Measurements from ENCODE around the gene KIF18B. TPM values are rescaled to one million over a fixed set of nuclear protein-coding genes. Genes with fewer than 3 reads are reported as not detected.

KIF18B gene
- total RNA-seq = under 0.01 and 0.99 TPM in 2 replicates
- polyA plus RNA-seq = 2.5 and 13.5 TPM in 2 replicates
- 2.5 and 10.3 TPM in 2 replicates for polyA plus RNA-seq (2012)
- 7.5 and 44.3 TPM in 2 replicates for polyA minus RNA-seq (ENCODE audit: low replicate concordance)

- Histone ChIP-seq H3K4me1 (ENCODE audit: control insufficient read depth, extremely low read depth, insufficient read depth, low read length) (peaks cover 4% of the 10 kb centered on the region), H4K20me1 (ENCODE audit: control insufficient read depth, extremely low read depth, insufficient read depth, low read length) (no peaks in the 10 kb centered on the region), H3K27ac (ENCODE audit: insufficient read depth, low read length) (peak within 1 kb of the TSS; percentile 84), H3K36me3 (ENCODE audit: control insufficient read depth, insufficient read depth, low read length) (no peaks in the 10 kb centered on the region), H3K4me3 (replicated peaks in 1 of 4; ENCODE audit: control extremely low read depth in 1 of 4, insufficient read depth in 1 of 4, low read depth in 3 of 4, low read length in 4 of 4) (peak within 1 kb of the TSS; percentile 58 to 83 (median 72)), H3K9ac (ENCODE audit: insufficient read depth, low read length) (peak within 1 kb of the TSS; percentile 66), H3K79me2 (ENCODE audit: control insufficient read depth, insufficient read depth, low read length) (peaks cover 47% of the 10 kb centered on the region), H3K4me2 (ENCODE audit: extremely low read depth, insufficient read depth, low read length) (peak within 1 kb of the TSS; percentile 96), H2AFZ (ENCODE audit: low read length) (peak within 1 kb of the TSS; percentile 95), H3K27me3 (ENCODE audit: control insufficient read depth, insufficient read depth, low read length) (no peaks in the 10 kb centered on the region), H3K9me3 (ENCODE audit: control insufficient read depth, insufficient read depth, low read depth, low read length) (no peaks in the 10 kb centered on the region)
- peak in 1 of 2 donors; percentile 3 for TF ChIP-seq CTCF (conservative IDR thresholded peaks at IDR 0.05 in 1 of 2, IDR thresholded peaks at IDR 0.05 in 1 of 2; ENCODE audit: low read depth in 1 of 2, low read length in 2 of 2)
- no peak for TF ChIP-seq EZH2 (IDR thresholded peaks at IDR 0.05; ENCODE audit: low read length, missing control alignments)
- peak; percentile 93 to 95 for DNase-seq (ENCODE audit: low read depth in 2 of 2)
These were observed at the start of gene KIF18B for GRCh38 chr17:44947461-44948314. KIF18B (minus strand) TSS chr17:44947773; CDS start chr17:44936344, 11,429 bp downstream.

GRCh38 chr17:44996304-44996703, 48.7 kb upstream of the KIF18B start:
- Histone ChIP-seq H3K36me3 (ENCODE audit: control insufficient read depth, insufficient read depth, low read length) (no peaks in the 10 kb centered on the region), H4K20me1 (ENCODE audit: control insufficient read depth, extremely low read depth, insufficient read depth, low read length) (no peaks in the 10 kb centered on the region), H3K79me2 (ENCODE audit: control insufficient read depth, insufficient read depth, low read length) (no peaks in the 10 kb centered on the region), H3K27me3 (ENCODE audit: control insufficient read depth, insufficient read depth, low read length) (peaks cover 29% of the 10 kb centered on the region), H3K27ac (ENCODE audit: insufficient read depth, low read length) (no peak overlapping the region), H3K9ac (ENCODE audit: insufficient read depth, low read length) (no peak overlapping the region), H3K4me1 (ENCODE audit: control insufficient read depth, extremely low read depth, insufficient read depth, low read length) (no peaks in the 10 kb centered on the region), H3K4me3 (replicated peaks in 1 of 4; ENCODE audit: control extremely low read depth in 1 of 4, insufficient read depth in 1 of 4, low read depth in 3 of 4, low read length in 4 of 4) (no peak overlapping the region), H3K9me3 (ENCODE audit: control insufficient read depth, insufficient read depth, low read depth, low read length) (no peaks in the 10 kb centered on the region), H2AFZ (ENCODE audit: low read length) (no peak overlapping the region), H3K4me2 (ENCODE audit: extremely low read depth, insufficient read depth, low read length) (no peak overlapping the region)
- no peak for TF ChIP-seq EZH2 (IDR thresholded peaks at IDR 0.05; ENCODE audit: low read length, missing control alignments)
- TF ChIP-seq CTCF (conservative IDR thresholded peaks at IDR 0.05 in 1 of 2, IDR thresholded peaks at IDR 0.05 in 1 of 2; ENCODE audit: low read depth in 1 of 2, low read length in 2 of 2) = no peak
- no peak for DNase-seq (ENCODE audit: low read depth in 2 of 2)

- DNase-seq (ENCODE audit: low read depth in 2 of 2) = no peak
- Histone ChIP-seq H3K27me3 (ENCODE audit: control insufficient read depth, insufficient read depth, low read length) (peaks cover 29% of the 10 kb centered on the region), H3K27ac (ENCODE audit: insufficient read depth, low read length) (no peak overlapping the region), H3K4me3 (replicated peaks in 1 of 4; ENCODE audit: control extremely low read depth in 1 of 4, insufficient read depth in 1 of 4, low read depth in 3 of 4, low read length in 4 of 4) (no peak overlapping the region), H2AFZ (ENCODE audit: low read length) (no peak overlapping the region), H3K4me2 (ENCODE audit: extremely low read depth, insufficient read depth, low read length) (no peak overlapping the region), H3K9me3 (ENCODE audit: control insufficient read depth, insufficient read depth, low read depth, low read length) (no peaks in the 10 kb centered on the region), H3K36me3 (ENCODE audit: control insufficient read depth, insufficient read depth, low read length) (no peaks in the 10 kb centered on the region), H3K79me2 (ENCODE audit: control insufficient read depth, insufficient read depth, low read length) (no peaks in the 10 kb centered on the region), H3K4me1 (ENCODE audit: control insufficient read depth, extremely low read depth, insufficient read depth, low read length) (no peaks in the 10 kb centered on the region), H4K20me1 (ENCODE audit: control insufficient read depth, extremely low read depth, insufficient read depth, low read length) (no peaks in the 10 kb centered on the region), H3K9ac (ENCODE audit: insufficient read depth, low read length) (no peak overlapping the region)
- no peak for TF ChIP-seq EZH2 (IDR thresholded peaks at IDR 0.05; ENCODE audit: low read length, missing control alignments)
- TF ChIP-seq CTCF (conservative IDR thresholded peaks at IDR 0.05 in 1 of 2, IDR thresholded peaks at IDR 0.05 in 1 of 2; ENCODE audit: low read depth in 1 of 2, low read length in 2 of 2) = no peak
These were observed 47.9 kb upstream of the KIF18B start for GRCh38 chr17:44995436-44996001.

Measured in fibroblast of lung (primary cell).